GM19240 (cell line): ENCODE measurements around the gene RGS19.
A peak's percentile ranks its signal among the peaks of the same experiment; 100 is the strongest.
"Not testable (repeated sequence)": the region's sequence is repeated elsewhere in the genome, so short reads cannot be mapped to it uniquely, and the experiment has no call there.

Experiments used
- DNase-seq: peaks from one replicate; pipeline ENCODE4 v3.0.0; 2011; ENCODE audit warnings: low spot score; ENCODE audit not compliant: insufficient read length

RGS19 gene

DNA sequence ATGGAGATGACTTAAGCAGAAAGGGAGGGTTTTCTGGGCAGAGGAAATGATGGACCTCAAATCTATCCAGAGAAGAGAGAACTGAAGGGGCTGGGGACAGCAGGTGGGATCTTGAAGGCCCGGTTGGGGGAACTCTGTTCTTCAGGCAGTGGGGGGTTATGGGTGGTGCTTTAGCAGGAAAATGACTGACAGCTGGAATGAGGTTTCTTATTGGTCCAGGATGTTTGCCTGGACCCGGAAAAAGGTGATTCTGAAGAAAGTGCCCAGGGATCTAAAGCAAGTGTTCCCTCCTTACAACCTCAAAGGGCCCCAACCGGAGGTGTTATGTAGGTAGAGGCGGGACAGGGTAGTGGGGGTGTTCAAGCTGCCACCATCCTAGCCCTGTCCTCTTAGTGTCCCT, 16.1 kb upstream of the RGS19 start:
- DNase-seq = no peak

DNA sequence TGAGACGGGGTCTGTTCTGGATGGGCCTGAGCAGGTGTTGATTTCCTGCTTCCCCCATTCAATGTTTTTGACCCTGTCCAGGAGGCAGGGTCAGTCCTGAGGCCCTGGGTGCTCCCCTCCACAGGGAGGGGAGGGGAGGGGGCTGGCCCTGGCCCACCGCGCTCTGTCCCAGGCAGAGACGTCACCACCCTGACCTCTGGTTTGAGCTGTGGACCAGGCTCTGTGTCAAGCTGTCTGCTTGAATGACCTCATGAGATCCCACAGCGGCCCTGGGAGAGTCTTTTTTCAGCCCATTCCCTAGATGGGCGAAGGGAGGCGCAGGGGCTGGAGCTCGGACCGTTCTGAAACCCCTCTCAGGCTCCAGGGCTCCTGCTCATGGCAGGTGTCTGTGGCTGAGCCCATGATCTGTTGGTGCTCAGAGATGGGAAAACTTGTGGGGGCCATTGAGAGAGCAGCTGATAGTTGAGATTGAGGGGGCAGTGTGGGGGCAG, 13.7 kb upstream of the RGS19 start:
- DNase-seq = no peak

DNA sequence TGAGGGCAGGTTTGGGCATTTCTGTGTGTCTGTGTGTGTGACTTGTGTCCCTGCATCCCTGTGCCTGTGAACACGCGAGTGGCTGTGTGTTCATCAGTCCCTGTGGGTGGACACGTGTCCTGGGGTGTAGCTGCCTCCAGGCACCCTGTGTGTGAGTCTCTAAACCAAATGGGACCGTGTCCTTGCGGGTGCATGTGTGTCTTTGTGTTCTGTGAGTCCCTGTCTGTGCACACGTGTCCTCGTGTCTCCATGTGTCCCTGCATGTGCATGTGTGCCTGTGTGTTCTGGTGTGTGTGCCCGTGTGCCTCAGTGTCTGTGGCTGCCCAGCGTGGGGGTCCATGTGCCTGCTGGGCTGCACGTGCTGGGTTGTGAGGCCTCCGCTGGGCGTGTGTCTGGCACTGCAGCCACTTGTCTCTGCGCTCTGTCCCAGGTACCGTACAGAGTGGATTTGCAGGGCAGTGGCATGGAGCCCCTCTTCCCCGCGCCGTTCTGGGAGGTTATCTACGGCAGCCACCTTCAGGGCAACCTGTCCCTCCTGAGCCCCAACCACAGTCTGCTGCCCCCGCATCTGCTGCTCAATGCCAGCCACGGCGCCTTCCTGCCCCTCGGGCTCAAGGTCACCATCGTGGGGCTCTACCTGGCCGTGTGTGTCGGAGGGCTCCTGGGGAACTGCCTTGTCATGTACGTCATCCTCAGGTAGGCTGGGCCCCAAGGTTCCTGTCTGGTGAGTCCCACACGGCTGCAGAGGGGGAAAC, 13.1 kb upstream of the RGS19 start:
- DNase-seq = no peak

DNA sequence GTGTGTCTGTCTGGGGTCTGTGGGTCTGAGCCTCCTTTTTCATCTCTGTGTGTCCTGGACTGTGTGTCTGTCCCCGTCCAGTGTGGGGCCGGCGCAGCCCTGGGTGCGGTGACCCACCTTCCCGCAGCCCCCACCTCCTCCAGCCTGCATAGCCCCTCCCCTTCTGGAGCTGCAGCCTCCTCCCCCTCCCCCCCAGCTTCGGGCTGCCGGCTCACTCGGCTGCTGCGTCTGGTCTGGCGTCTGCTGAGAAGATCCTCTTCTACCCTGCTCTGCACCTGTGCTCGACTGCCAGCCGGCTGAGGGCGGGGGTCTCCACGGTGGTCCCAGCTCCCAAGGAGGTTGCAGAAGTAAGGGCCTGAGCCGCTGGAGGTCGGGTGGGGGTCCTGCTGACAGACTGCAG, 12.5 kb upstream of the RGS19 start:
- no peak for DNase-seq

DNA sequence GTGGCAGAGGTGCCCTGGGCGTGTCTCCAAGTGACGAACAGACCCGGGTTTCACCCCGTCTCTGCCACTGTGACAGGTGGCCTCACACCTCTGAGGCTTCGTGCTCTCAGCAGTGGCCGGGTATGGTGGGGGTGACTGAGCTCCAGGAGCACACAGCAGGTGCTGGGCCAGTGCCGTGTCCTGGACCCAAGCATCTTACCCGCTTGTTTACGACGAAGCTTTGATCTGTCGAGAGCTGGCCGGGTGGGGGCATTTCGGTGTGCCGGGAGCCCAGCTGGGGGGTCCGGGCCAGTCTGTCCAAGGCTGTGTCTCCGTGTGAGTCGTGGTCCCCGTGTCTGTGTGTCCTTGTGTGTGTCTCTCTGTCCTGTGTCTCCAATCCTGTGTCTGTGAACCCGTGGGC, 12.0 kb upstream of the RGS19 start:
- DNase-seq = no peak

DNA sequence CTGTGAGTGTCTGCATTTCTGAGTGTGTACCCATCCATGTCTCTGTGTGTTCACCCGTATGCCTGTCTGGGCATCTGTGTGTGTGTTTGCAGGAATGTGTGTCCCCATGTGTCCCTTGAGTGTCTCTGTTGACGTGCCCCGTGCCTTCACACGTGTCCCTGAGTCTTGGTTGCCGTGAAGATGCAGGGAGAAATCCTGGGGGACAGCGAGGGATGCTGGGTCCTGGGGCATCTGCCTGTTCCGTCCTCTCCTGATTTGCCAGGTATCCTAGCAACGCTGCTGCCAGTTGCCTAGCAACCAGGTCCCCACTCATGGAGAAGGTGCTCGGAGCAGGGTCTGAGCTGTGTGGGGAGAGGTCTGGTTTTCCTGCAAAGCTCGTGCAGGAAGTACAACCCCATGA, 10.8 kb upstream of the RGS19 start:
- DNase-seq = no peak

DNA sequence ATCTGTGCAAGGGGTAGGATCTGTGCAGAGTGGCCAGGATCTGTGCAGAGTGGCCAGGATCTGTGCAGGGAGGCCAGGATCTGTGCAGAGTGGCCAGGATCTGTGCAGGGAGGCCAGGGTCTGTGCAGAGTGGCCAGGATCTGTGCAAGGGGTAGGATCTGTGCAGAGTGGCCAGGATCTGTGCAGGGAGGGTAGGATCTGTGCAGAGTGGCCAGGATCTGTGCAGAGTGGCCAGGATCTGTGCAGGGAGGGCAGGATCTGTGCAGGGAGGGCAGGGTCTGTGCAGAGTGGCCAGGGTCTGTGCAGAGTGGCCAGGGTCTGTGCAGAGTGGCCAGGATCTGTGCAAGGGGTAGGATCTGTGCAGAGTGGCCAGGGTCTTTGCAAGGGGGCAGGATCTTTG, 9.3 kb upstream of the RGS19 start:
- not testable (repeated sequence) for DNase-seq

DNA sequence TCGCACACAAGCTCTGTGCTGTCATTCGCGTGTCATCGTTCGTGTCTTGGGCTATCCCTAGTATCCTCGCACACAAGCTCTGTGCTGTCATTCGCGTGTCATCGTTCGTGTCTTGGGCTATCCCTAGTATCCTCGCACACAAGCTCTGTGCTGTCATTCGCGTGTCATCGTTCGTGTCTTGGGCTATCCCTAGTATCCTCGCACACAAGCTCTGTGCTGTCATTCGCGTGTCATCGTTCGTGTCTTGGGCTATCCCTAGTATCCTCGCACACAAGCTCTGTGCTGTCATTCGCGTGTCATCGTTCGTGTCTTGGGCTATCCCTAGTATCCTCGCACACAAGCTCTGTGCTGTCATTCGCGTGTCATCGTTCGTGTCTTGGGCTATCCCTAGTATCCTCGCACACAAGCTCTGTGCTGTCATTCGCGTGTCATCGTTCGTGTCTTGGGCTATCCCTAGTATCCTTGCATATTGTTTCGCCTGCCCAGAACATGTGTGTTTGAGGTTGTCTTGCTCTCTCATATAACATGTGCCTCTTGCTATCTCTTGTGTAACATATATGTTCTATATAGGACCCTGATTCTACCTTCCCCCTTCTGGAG, 8.0 kb upstream of the RGS19 start:
- DNase-seq = not testable (repeated sequence)

DNA sequence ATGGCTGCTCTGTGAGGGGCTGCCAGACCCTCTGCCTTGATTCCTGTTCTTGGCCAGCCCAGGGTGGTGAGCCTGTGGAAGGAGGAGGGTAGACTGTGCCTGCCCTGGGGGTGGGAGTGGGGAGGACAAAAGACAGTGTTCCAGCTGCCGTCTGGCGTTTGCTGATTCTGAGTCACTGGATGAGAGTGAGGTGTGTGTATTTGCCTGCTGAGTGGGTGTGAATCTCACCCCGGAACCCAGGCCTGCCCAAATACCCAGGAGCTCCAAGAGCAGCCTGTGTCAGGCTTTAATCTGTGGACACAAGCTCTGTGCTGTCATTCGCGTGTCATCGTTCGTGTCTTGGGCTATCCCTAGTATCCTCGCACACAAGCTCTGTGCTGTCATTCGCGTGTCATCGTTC, 7.5 kb upstream of the RGS19 start:
- no peak for DNase-seq

DNA sequence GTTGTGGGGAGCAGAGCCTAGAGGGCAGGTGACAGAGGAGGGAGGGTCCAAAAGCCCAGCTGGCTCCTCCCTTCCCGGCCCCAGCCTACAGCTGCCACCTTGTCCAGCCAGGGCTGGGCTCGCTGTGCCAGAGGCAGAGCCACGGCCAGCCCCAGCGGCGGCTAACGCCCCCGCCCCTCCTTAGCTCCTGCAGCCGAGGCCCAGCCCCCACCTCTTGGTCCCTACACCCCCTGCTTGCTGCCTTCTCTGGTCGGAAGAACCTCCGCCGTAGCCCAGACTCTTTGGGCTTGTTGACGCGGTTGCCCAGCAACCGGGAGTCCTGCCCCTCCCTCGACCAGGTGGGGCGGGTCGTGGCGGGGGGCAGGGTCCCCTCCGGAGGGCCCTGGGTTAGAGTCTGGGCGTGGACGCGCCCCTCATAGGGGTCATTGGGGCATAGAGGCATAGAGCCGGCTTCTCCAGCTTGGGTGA, 5.4 kb upstream of the RGS19 start:
- DNase-seq = no peak

DNA sequence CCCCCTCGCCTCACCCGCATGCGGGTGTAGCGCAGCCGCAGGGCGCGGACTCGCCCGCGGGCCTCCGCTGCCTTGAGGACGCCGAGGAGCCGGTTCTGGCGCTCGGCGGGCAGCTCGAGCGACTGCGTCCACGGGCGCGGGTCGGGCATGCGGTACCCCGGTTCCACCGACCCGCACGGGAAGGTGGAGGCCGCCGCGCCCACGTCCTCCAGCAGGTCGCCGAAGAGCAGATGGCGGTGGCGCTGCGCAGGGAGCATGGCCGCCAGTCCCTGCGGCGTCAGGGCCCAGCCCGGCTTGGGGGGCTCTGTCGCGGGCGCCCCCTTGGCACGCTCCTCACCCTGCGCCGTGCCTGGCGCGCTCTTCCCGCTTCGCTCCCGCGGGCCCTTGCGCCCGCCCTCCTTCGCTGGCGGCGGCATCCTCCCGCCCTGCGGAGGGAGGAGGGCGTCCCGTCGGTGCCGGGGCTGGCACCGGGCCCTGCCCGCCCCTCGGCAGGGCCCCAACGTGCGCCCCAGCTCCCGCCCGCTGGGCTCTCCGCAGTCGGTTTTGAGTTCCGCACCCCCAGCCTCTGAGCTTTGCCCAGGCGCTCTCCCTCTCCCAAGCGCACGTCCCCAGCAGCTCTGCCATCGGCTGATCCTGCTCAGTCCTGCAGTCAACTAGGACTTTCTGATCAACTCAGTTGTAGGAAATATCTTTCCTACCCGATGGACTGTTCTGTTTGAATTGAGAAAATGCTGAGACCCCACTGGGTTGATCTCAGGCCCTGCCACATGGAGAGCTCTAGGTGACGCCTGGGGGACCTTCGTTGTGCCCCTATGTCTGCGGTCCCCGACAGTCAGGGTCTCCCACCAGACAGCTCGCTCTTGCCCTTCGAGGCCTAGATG, 4.7 kb upstream of the RGS19 start, which contains the start of gene LKAAEAR1:
LKAAEAR1 (minus strand) TSS at position 595 of the 881 bp plus-strand sequence; CDS start at position 416, 179 bp downstream.
- DNase-seq = no peak

DNA sequence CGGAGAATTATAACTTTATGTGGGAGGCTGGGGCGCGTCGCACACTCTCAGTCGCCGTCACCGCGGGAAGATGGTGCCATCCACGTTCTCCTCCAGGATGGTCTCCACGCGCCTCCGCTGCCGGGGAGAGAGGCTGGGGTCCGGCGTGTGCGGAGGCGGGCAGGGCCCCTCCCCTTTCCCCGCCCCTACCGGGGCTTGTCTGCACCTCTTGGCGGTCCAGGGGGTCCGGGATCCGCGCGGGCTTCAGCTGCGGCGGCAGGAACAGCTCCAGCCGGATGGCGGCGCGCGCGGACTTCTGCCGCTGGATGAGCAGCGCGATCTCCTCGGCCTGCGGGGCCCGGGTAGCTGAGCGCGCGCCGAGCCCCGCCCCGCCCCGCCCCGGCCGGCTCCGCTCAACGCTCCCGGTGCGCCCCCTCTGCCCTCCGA, 4.1 kb upstream of the RGS19 start:
- peak; percentile 53 for DNase-seq

DNA sequence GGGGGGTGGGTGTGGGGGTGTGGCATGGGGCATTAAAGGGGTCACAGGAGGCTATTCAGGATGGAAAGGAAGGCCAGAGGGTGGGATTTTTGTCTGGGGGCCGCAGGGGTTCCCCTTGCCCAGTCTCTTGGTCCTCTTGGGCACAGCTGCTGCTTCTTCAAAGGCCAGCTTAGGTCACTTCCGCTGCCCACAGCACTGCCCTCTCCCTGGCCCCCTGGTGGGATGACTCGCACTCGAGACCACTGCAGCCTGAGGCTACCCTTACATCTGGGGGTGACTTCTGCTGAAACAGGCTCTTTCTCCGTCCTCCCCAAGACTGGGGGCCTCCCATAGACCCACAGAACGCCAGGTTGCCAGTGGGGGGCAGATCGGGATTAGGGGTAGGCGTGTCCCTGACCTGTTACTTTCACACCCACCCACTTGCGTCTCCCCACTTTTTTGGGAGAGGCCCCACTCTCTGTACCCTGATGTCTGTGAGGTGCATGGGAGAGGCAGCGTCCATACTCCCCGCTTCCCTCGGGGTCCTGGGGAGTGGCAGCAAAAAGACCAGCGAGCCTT, 3.6 kb upstream of the RGS19 start:
- DNase-seq = no peak

DNA sequence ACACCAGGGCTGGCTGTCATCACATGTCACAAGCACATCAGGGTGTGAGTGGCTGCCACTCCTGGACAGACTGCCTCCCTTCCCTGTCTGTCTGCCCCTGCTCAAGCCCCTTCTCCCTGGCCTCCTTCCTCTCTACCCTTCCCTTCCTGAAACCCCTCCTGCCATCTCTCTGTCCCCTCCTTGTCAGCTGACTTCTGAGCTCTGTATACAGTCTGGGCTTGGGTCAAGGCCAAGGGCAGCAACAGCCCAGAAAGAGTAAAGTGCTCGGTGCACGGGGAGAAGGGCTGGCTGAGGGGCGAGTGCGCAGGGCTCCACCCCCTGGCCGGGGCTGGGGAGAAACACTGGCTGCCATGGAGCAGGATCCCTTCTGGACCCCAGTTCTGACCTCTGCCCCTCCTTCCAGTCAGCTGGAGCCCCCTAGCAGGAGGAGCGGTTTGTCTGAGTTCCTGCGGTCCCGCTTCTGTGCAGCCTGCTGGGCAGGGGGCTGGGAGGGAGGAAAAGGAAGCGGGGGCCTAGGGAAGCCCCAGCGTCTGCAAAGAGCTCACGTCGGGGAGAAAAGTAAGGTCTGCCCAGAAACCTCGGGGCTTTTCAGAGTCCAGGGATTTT, 2.9 kb upstream of the RGS19 start:
- no peak for DNase-seq

DNA sequence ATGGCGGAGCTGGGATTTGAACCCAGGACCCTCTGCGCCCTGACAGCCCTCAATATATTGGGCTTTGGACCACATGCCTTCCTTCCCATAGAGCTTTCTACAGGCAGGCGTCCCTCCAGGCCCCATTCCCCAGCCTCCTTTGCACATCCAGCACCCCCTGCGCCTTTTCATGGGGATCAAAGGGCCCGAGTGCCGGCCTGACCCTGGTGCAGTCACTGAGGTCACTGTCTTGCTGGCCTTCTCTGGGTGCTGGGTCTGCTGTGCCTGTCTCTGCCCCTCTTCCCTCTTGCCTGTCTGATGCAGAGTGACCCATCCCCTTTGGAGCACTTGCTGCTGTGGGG, 2.3 kb upstream of the RGS19 start:
- no peak for DNase-seq

DNA sequence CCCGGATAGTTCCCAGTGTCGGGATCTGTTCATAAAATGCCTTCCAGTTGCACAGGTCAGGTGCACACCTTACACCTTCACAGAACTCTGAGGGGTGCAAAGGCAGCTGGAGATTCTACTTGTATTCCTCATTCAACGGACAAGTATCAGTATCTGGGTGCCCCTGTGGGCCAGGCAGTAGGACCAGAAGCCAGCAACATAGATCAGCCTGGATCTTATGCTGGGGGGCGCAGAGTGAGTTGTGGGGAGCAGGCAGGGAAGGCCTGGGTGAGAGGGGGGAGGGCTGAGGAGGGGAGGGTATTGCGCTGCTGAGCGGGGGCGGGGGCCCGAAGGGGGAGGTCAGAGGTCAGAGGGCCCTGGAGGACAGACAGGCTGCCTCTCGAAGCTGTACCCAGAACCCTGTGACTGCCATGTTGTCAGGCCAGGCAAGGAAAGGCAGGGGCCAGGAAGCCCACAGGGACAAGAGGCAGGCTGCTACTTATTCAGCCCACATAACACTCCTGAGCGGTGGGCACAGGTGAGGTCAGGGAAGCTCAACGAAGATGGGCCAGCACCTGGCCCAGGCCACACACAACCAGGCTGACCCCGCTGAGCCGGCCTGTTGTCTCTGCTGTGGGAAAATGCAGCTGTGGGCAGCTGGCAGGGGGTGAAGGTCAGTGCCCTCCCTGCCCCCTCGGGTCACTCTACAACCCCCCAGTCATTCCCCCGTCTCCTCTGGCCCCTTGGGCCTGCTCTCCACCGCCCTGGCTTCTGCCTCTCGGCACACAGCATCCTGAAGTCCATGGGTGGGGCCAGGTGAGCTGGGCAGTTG, 1.7 kb upstream of the RGS19 start:
- DNase-seq = no peak

DNA sequence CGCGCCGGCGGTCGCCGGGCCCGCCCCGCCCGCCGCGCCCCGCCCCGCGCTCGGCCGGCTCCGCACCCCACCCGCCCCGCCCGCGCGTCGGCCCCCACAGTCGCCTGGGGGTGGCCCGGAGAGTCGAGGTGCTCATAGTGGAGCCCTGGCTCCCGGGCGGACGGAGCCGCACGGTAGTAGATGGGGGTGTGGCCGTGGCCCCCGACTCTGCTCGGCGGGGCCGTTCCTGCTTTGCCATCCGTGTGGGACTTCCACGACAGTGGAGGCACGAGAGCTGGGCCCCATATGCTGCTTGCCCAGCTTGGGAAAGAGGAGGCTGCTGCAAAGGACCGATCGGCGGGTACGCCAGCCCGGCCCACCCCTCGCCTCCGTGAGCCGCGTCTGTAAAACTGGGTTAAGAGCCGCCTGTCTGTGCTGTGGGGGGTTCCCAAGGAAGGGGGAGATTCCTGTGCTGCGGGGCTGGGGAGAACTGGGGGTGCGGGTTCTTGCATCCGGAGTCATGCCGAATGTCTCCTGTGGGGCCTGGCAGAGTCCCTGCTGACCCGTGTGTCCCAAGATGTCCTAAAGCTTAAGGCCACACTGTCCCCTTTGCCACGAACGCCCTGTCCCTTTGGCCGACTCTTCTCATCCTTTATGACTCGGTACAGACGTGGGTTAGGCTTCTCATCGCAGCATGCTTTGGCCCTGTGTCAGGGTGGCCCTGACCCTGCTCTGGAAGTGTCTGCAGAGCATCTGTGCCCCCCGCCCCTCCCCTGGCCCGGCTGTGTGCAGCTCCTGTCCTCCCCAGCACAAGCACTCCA, 895 bp upstream of the RGS19 start, which contains the start of gene OPRL1:
OPRL1 (plus strand) TSS at position 70 of the 800 bp plus-strand sequence. CDS start 12,639 bp downstream, outside the sequence.
- peak; percentile 79 for DNase-seq

DNA sequence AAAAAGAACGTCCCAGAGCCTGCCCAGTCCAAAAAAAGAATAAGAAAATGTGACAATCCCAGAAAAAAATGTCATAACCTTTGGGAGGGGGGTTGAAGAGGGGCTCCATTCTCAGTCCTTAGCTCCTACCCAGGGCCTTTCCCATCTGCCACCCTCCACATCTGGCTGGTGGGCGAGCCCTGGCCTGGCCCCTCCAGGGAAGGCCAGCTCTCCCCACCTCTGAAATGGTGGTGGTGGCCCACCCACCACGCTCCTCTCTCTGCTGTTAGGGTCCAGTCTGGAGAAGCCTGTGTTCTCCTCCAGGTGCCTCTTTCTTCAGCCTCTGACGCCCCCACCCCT, 415 bp downstream of the RGS19 start:
- DNase-seq = no peak

DNA sequence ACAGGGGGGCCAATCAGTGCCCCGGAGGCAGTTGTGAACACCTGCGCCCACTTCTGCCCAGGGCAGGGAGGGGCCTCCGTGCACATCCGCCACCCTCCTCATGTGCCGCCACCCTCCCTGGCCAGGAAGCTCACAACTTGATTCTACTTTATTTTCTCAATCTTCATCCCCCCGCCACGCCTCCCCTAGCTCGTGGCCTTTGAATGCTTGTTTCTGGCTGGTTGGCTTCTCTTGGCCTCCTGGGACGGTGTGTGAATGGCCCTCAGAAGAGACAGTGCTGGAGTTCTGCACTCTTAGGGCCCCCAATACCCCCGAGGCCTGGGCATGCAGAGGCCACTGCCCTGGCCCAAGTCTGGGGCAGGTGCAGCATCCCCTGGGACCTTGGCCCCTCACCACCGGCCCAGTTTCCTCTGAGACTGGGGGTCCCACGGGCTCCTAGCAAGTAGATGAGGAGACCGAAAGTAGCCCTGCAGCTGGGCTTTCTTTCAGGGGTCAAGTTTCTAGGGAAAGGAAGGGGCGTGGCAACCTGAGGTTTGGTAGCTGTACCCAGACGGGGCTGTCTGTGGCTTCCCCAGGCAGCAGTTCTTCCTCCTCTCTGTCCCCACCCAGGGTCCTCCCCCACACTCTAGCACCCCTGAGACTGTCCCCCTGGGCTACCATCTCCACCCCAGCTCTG, 1.3 kb downstream of the RGS19 start:
- DNase-seq = peak; percentile 42
